ENCODE measurements around the gene RBFOX1.

Gene RBFOX1

GRCh38 chr16:7534749-7535148 lies 202.1 kb downstream of the RBFOX1 start:
- no peak for DNase-seq

- no peak for DNase-seq
Measured at GRCh38 chr16:7541026-7541425, 208.4 kb downstream of the RBFOX1 start.

- no peak for DNase-seq
Measured at GRCh38 chr16:7545251-7545650, 212.6 kb downstream of the RBFOX1 start.

GRCh38 chr16:7546948-7547347 lies 214.3 kb downstream of the RBFOX1 start:
- no peak for DNase-seq

- DNase-seq, result no peak
Measured at GRCh38 chr16:7547736-7548135, 215.1 kb downstream of the RBFOX1 start.

GRCh38 chr16:7548796-7549318 lies 216.2 kb downstream of the RBFOX1 start:
- DNase-seq, result no peak

- DNase-seq, result no peak
Measured at GRCh38 chr16:7550096-7550495, 217.5 kb downstream of the RBFOX1 start.

- DNase-seq, result no peak
Measured at GRCh38 chr16:7555459-7555858, 222.8 kb downstream of the RBFOX1 start.

- DNase-seq, result no peak
Measured at GRCh38 chr16:7561908-7562405, 229.3 kb downstream of the RBFOX1 start.

- no peak for DNase-seq
Measured at GRCh38 chr16:7566360-7566759, 233.7 kb downstream of the RBFOX1 start.

GRCh38 chr16:7571366-7571765 lies 238.7 kb downstream of the RBFOX1 start:
- no peak for DNase-seq

GRCh38 chr16:7577588-7577987 lies 244.9 kb downstream of the RBFOX1 start:
- no peak for DNase-seq

- no peak for DNase-seq
Measured at GRCh38 chr16:7579454-7579853, 246.8 kb downstream of the RBFOX1 start.

GRCh38 chr16:7581175-7581574 lies 248.5 kb downstream of the RBFOX1 start:
- DNase-seq, result no peak

- DNase-seq, result no peak
Measured at GRCh38 chr16:7583396-7583795, 250.8 kb downstream of the RBFOX1 start.

- DNase-seq, result no peak
Measured at GRCh38 chr16:7584561-7584960, 251.9 kb downstream of the RBFOX1 start.

- DNase-seq, result no peak
Measured at GRCh38 chr16:7585705-7586104, 253.1 kb downstream of the RBFOX1 start.

GRCh38 chr16:7590934-7591333 lies 258.3 kb downstream of the RBFOX1 start:
- no peak for DNase-seq

GRCh38 chr16:7596308-7596707 lies 263.7 kb downstream of the RBFOX1 start:
- DNase-seq, result no peak

GRCh38 chr16:7597677-7598076 lies 265.0 kb downstream of the RBFOX1 start:
- no peak for DNase-seq

GRCh38 chr16:7601100-7601499 lies 268.5 kb downstream of the RBFOX1 start:
- DNase-seq, result no peak

GRCh38 chr16:7602291-7602950 lies 269.8 kb downstream of the RBFOX1 start:
- no peak for DNase-seq

- no peak for DNase-seq
Measured at GRCh38 chr16:7605812-7606211, 273.2 kb downstream of the RBFOX1 start.

- no peak for DNase-seq
Measured at GRCh38 chr16:7612671-7613070, 280.0 kb downstream of the RBFOX1 start.

- no peak for DNase-seq
Measured at GRCh38 chr16:7613518-7613917, 280.9 kb downstream of the RBFOX1 start.

Data from NCI-H2029 treated with DMSO at 0.1 percent for 48 hours (cell line).